ENCODE data around the gene TOMM70.

Gene TOMM70

DNA sequence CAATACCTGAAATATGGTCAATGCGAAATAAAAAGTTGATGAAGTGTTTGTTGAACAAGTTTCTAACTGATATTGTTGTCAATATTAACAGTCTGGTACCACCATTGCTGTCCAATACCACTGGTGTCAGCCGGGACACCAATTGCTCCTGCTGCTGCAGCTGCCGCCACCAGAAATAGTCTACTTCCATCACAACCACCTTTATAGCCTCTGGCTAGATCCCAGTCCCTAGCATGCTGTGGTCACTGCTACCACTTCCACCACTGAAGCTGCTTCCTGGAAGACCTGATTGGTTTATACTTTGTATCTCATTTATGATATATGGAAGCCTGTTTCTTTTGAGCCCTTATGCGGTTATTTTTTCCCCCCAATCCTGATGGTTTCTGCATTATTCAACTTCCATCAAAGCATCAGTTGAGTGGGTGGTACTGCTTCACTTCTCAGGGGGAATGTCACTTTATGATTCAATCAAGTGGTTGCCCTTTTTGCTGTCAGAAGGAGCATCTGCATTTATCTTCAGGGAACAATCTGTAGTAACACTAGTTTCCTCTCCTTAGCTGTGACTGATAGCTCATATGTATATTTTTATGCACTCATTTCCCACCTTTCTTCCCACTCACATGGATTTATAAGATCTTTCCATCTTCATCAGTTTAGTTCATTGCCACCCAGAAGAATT lies 12.2 kb upstream of the TOMM70 start:
- in situ Hi-C loops (cut with MboI; ENCODE audit: low sequenced_read_pairs) = no loop called here

- in situ Hi-C loops (cut with MboI; ENCODE audit: low sequenced_read_pairs) = no loop called here
These were observed 10.4 kb upstream of the TOMM70 start for GRCh38 chr3:100411091-100411982.

GRCh38 chr3:100407977-100408532 lies 7.2 kb upstream of the TOMM70 start:
- in situ Hi-C loops (cut with MboI; ENCODE audit: low sequenced_read_pairs) = no loop called here

- in situ Hi-C loops (cut with MboI; ENCODE audit: low sequenced_read_pairs) = no loop called here
These were observed 6.3 kb upstream of the TOMM70 start for GRCh38 chr3:100407164-100407563.

GRCh38 chr3:100404250-100404548 lies 3.3 kb upstream of the TOMM70 start:
- in situ Hi-C loops (cut with MboI; ENCODE audit: low sequenced_read_pairs) = no loop called here

GRCh38 chr3:100403362-100404249 lies 2.7 kb upstream of the TOMM70 start:
- in situ Hi-C loops (cut with MboI; ENCODE audit: low sequenced_read_pairs) = no loop called here

DNA sequence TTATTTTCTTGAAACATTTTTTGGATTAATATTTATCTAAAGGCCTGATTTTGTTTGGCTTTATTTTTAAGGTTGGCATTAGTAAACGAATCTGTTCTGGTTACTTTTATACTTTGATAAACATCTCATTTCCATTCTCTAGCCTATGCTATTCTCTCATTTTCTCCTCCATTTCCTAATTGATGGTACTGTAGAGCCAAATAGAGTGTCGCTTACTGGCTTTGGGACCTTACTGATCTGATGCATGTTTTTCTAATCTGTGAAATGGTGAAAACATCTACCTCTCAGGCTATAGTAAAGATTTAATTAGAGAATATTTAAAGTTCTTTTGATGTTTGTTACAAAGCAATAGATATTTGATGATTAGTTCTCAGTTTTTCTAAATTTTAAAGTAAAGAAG lies 2.0 kb upstream of the TOMM70 start:
- in situ Hi-C loops (cut with MboI; ENCODE audit: low sequenced_read_pairs) = no loop called here

- in situ Hi-C loops (cut with MboI; ENCODE audit: low sequenced_read_pairs) = no loop called here
These were observed 1.4 kb upstream of the TOMM70 start for GRCh38 chr3:100402256-100402655.

- in situ Hi-C loops (cut with MboI; ENCODE audit: low sequenced_read_pairs) = no loop called here
These were observed 769 bp upstream of the TOMM70 start for GRCh38 chr3:100401674-100402041.

- in situ Hi-C loops (cut with MboI; ENCODE audit: low sequenced_read_pairs) = no loop called here
These were observed 490 bp downstream of the TOMM70 start for GRCh38 chr3:100400419-100400779.

GRCh38 chr3:100399341-100400071 lies 1.4 kb downstream of the TOMM70 start:
- in situ Hi-C loops (cut with MboI; ENCODE audit: low sequenced_read_pairs) = no loop called here

DNA sequence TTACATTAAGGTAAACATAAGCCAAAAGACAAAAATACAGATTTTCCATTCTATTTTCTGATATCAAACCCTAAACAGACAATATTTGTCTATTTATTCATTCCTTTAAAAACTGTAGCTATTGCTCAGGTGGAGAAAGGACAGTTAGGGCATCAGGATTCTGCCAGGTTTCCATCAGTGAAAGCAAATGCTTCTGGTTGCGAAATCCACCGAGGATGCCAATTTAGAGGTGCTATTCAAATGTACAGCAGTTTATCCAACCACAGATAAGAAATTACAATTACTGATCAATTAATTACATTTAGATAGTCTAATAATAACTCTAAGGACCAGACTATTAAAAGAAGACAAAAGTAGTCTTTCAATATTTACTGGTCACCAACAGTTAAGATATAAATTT lies 3.9 kb downstream of the TOMM70 start:
- in situ Hi-C loops (cut with MboI; ENCODE audit: low sequenced_read_pairs) = no loop called here

DNA sequence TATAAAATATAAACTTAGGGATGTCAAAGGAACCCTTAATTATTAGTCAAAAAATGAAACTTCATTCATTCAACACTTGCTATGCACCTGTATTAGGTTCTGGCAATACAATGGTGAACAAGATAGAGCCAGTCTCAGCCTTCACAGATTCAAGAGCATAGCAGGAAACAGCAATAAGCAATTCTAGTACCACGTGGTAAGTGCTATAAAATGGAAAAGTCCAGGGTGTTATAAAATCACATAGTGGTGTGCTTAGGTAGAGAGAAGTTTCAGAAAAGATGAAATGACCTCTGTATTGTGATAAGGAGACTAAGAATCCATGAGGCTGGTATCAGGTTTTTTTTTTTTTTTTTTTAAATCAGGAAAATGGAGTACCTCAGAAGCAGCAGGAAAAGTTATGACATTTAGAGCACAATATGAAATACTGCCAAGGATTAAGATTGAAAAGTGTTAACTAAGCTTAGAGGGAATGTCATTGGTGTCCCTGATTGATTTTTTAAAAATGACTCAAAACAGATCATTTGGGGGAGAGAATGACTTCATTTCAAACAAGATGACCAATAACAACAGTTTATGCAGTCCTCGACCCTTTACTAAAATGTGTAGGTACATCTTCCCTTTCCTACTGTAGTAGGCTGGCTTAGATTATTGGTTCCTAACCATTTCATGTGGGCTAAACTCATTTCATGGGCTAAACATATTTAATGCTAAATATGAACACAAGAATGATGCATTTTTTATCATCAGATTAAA lies 5.0 kb downstream of the TOMM70 start:
- in situ Hi-C loops (cut with MboI; ENCODE audit: low sequenced_read_pairs) = no loop called here

GRCh38 chr3:100389025-100389424 lies 11.9 kb downstream of the TOMM70 start:
- in situ Hi-C loops (cut with MboI; ENCODE audit: low sequenced_read_pairs) = no loop called here

- in situ Hi-C loops (cut with MboI; ENCODE audit: low sequenced_read_pairs) = no loop called here
These were observed 14.3 kb downstream of the TOMM70 start for GRCh38 chr3:100386437-100387074.

GRCh38 chr3:100384733-100385525 lies 16.0 kb downstream of the TOMM70 start:
- in situ Hi-C loops (cut with MboI; ENCODE audit: low sequenced_read_pairs) = no loop called here

DNA sequence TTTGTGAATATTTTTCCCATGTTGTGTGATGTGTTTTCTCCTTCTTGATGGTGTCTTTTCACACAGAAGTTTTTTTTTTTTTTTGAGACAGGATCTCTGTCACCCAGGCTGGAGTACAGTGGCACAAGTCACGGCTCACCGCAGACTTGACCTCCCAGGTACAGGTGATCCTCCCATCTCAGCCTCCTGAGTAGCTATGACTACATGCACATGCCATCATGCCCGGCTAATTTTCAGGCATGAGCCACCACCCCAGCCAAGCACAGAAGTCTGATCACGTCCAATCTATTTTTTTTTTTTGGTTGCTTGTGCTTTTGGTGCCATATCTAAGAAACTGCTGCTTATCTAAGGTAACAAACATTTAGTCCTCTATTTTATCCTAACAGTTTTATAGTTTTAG lies 24.6 kb downstream of the TOMM70 start:
- in situ Hi-C loops (cut with MboI; ENCODE audit: low sequenced_read_pairs) = no loop called here

DNA sequence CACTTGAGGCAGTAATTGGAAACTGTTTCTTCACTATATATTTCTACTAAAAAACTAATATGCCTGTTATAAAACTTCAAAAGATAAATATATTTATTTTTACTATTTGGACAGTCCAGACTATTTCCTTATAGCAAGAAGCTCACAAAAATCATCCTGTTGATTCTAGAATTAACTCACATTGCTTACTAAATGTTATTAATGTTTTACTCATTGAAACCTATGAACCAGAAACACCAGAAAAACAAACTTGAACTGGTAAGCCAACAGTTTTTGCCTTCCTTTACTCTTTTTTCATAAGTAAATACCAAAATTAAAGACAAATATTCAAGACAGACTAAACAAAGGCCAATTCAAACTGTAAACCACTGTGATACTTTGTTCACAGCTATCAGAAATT lies 26.4 kb downstream of the TOMM70 start:
- in situ Hi-C loops (cut with MboI; ENCODE audit: low sequenced_read_pairs) = no loop called here

DNA sequence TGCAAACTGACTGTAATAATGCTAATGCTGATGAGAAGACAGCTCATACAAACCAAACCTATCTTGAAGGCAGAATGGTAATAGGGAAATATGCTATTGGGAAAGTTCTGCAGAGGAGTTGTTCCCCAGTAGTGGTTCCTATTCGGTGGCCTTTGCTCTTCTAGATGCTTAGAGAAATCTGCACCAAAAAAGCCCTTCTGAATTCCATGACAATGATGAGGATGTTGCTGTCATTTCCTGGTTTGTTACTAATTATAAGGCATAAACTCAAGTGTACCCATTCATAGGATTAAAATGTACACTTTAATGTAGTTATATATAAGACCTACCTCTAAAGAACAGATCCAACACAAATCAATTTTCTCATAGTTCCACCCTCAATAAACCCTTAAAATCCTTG lies 30.1 kb downstream of the TOMM70 start:
- in situ Hi-C loops (cut with MboI; ENCODE audit: low sequenced_read_pairs) = no loop called here

All from HL-60/S4 treated with retinoic acid at 250 ng/mL for 4 days and 3 days (cell line).